Naive thymus-derived CD8-positive, alpha-beta T cell (primary cell): Measurements from ENCODE around the gene PARN. TPM values are rescaled to one million over a fixed set of nuclear protein-coding genes. Genes with fewer than 3 reads are reported as not detected.

Source experiments
- ATAC-seq, 2 donors: fragments of 150-1000 bp; cut with Tn5 transposase in 1 of 2; sonication (Bioruptor Pico), chemical (Tn5 transposase) in 1 of 2; 1 replicate in 1 of 2; 2 replicates in 1 of 2; pipeline ENCODE4 v1.10.0; 2021; ENCODE audit warnings: mild to moderate bottlenecking in 2 of 2, moderate library complexity in 2 of 2
- POLR2A ChIA-PET: fragments of 350-600 bp; sonication (Branson Sonifier 250); formaldehyde crosslinking; loops from one replicate; lab custom pipeline; 2021; ENCODE audit warnings: antibody characterized with exemption; lab: Charles Lee
- DNase-seq, 10 donors: peaks; one replicate each; pipeline versions ENCODE4 v3.0.0 to v3.0.0-alpha.2; 2020 to 2022
- H3K27ac Mint-ChIP-seq, 10 donors: one replicate each; pipeline ENCODE4 v1.8.0; 2020 to 2022; ENCODE audit warnings: mild to moderate bottlenecking in 10 of 10, mixed read lengths in 10 of 10, moderate library complexity in 4 of 10, inconsistent platforms in 1 of 10
- H3K27me3 Mint-ChIP-seq, 5 donors: one replicate each; pipeline ENCODE4 v1.8.0; 2021 to 2022; ENCODE audit warnings: mixed read lengths in 5 of 5
- H3K36me3 Mint-ChIP-seq, 3 donors: one replicate each; pipeline ENCODE4 v1.8.0; 2020 to 2022; ENCODE audit warnings: mixed read lengths in 3 of 3, mild to moderate bottlenecking in 2 of 3, inconsistent platforms in 1 of 3
- H3K4me1 Mint-ChIP-seq, 4 donors: one replicate each; pipeline ENCODE4 v1.8.0; 2021 to 2022; ENCODE audit warnings: mixed read lengths in 4 of 4
- H3K4me3 Mint-ChIP-seq, 10 donors: one replicate each; pipeline ENCODE4 v1.8.0; 2020 to 2022; ENCODE audit warnings: mild to moderate bottlenecking in 10 of 10, mixed read lengths in 10 of 10, moderate library complexity in 6 of 10, inconsistent platforms in 1 of 10
- H3K9me3 Mint-ChIP-seq, 9 donors: one replicate each; pipeline ENCODE4 v1.8.0; 2020 to 2022; ENCODE audit warnings: mixed read lengths in 9 of 9, mild to moderate bottlenecking in 3 of 9, inconsistent platforms in 1 of 9, moderate library complexity in 1 of 9
- polyA plus RNA-seq, 3 donors: library from polyadenylated mRNA; unstranded; fragments of 300-500 nt; fragmentation: Illumina TruSeq; gene quantifications; one replicate each; pipeline ENCODE4 v1.2.3, GENCODE V29; 2021
- total RNA-seq, 8 experiments: library from RNA in 2 of 8; stranded (reverse) in 2 of 8; gene quantifications; one replicate each; pipeline ENCODE4 v1.2.3 and lab custom pipeline; 2021 to 2026

Gene PARN
- total and polyA plus RNA-seq, 5 experiments from 2014 or later: 40.8 to 50.8 (median 47.9) TPM

GRCh38 chr16:14487579-14487978, 142.5 kb downstream of the PARN start:
- POLR2A ChIA-PET: no interaction called here
- DNase-seq (peak in 4 of 10 donors; percentile 3 to 33 (median 20)), ATAC-seq (peak; percentile 64 to 79)
- Mint-ChIP-seq H3K9me3 (no peaks in the 10 kb centered on the region), H3K27ac (peak overlapping the region in 4 of 10 donors; percentile 3 to 49 (median 22)), H3K4me1 (peaks cover 17 to 30% (median 29%) of the 10 kb centered on the region in 4 donors), H3K27me3 (no peaks in the 10 kb centered on the region), H3K4me3 (peak overlapping the region in 7 of 10 donors; percentile 1 to 62 (median 43)), H3K36me3 (peaks cover 0 to 19% (median 6%) of the 10 kb centered on the region in 3 donors)

GRCh38 chr16:14486520-14487303, 143.3 kb downstream of the PARN start:
- peaks cover 13 to 26% (median 22%) of the 10 kb centered on the region in 4 donors for H3K4me1 Mint-ChIP-seq
- peaks cover 3 to 27% (median 14%) of the 10 kb centered on the region in 3 donors for H3K36me3 Mint-ChIP-seq
- no peaks in the 10 kb centered on the region for H3K27me3 Mint-ChIP-seq
- H3K9me3 Mint-ChIP-seq: no peaks in the 10 kb centered on the region
- no peak overlapping the region for H3K4me3 Mint-ChIP-seq
- ATAC-seq (no peak), DNase-seq (no peak)
- POLR2A ChIA-PET: no interaction called here
- H3K27ac Mint-ChIP-seq: peak overlapping the region in 1 of 10 donors; percentile 22

- Mint-ChIP-seq H3K36me3 (peaks cover 6 to 35% (median 19%) of the 10 kb centered on the region in 3 donors), H3K27me3 (no peaks in the 10 kb centered on the region), H3K9me3 (no peaks in the 10 kb centered on the region), H3K4me1 (peaks cover 13 to 26% (median 22%) of the 10 kb centered on the region in 4 donors), H3K4me3 (no peak overlapping the region), H3K27ac (no peak overlapping the region)
- POLR2A ChIA-PET: no interaction called here
- ATAC-seq (no peak), DNase-seq (no peak)
These were observed 144.1 kb downstream of the PARN start for GRCh38 chr16:14485811-14486519.

- DNase-seq: no peak
- POLR2A ChIA-PET: no interaction called here
- Mint-ChIP-seq H3K27ac (peak overlapping the region in 2 of 10 donors; percentile 41 to 77), H3K9me3 (peaks cover 0 to 2% (median 0%) of the 10 kb centered on the region in 9 donors), H3K4me3 (no peak overlapping the region), H3K27me3 (no peaks in the 10 kb centered on the region), H3K36me3 (peaks cover 9 to 43% (median 26%) of the 10 kb centered on the region in 3 donors), H3K4me1 (peaks cover 13 to 26% (median 21%) of the 10 kb centered on the region in 4 donors)
- ATAC-seq: no peak
These were observed 144.9 kb downstream of the PARN start for GRCh38 chr16:14485121-14485551.

GRCh38 chr16:14483819-14484385, 146.2 kb downstream of the PARN start:
- H3K36me3 Mint-ChIP-seq: peaks cover 16 to 55% (median 35%) of the 10 kb centered on the region in 3 donors
- no peak overlapping the region for H3K4me3 Mint-ChIP-seq
- ATAC-seq: no peak
- peaks cover 0 to 4% (median 0%) of the 10 kb centered on the region in 9 donors for H3K9me3 Mint-ChIP-seq
- no peak for DNase-seq
- H3K27ac Mint-ChIP-seq: no peak overlapping the region
- H3K27me3 Mint-ChIP-seq: no peaks in the 10 kb centered on the region
- peaks cover 10 to 16% (median 15%) of the 10 kb centered on the region in 4 donors for H3K4me1 Mint-ChIP-seq
- POLR2A ChIA-PET: no interaction called here

GRCh38 chr16:14476183-14476582, 153.9 kb downstream of the PARN start:
- no peak for ATAC-seq
- peaks cover 0 to 7% (median 0%) of the 10 kb centered on the region in 9 donors for H3K9me3 Mint-ChIP-seq
- H3K36me3 Mint-ChIP-seq: peaks cover 17 to 60% (median 31%) of the 10 kb centered on the region in 3 donors
- no peaks in the 10 kb centered on the region for H3K27me3 Mint-ChIP-seq
- DNase-seq: no peak
- H3K4me3 Mint-ChIP-seq: no peak overlapping the region
- POLR2A ChIA-PET: no interaction called here
- peaks cover 0 to 10% (median 0%) of the 10 kb centered on the region in 4 donors for H3K4me1 Mint-ChIP-seq
- no peak overlapping the region for H3K27ac Mint-ChIP-seq

- Mint-ChIP-seq H3K36me3 (peaks cover 17 to 58% (median 26%) of the 10 kb centered on the region in 3 donors), H3K4me3 (no peak overlapping the region), H3K9me3 (peaks cover 0 to 7% (median 0%) of the 10 kb centered on the region in 9 donors), H3K27me3 (no peaks in the 10 kb centered on the region), H3K27ac (no peak overlapping the region), H3K4me1 (peaks cover 0 to 10% (median 0%) of the 10 kb centered on the region in 4 donors)
- no peak for ATAC-seq
- POLR2A ChIA-PET: no interaction called here
- DNase-seq: no peak
These were observed 154.5 kb downstream of the PARN start for GRCh38 chr16:14475370-14476139.

GRCh38 chr16:14473488-14473887, 156.6 kb downstream of the PARN start:
- Mint-ChIP-seq H3K36me3 (peaks cover 6 to 40% (median 9%) of the 10 kb centered on the region in 3 donors), H3K27me3 (no peaks in the 10 kb centered on the region), H3K4me1 (peaks cover 0 to 10% (median 0%) of the 10 kb centered on the region in 4 donors), H3K4me3 (no peak overlapping the region), H3K9me3 (peaks cover 0 to 3% (median 0%) of the 10 kb centered on the region in 9 donors), H3K27ac (no peak overlapping the region)
- DNase-seq (no peak), ATAC-seq (no peak)
- POLR2A ChIA-PET: no interaction called here

- Mint-ChIP-seq H3K36me3 (peaks cover 5 to 40% (median 12%) of the 10 kb centered on the region in 3 donors), H3K4me1 (peaks cover 0 to 12% (median 0%) of the 10 kb centered on the region in 4 donors), H3K27ac (peak overlapping the region in 1 of 10 donors; percentile 43), H3K4me3 (no peak overlapping the region), H3K27me3 (no peaks in the 10 kb centered on the region), H3K9me3 (no peaks in the 10 kb centered on the region)
- ATAC-seq (no peak), DNase-seq (no peak)
- POLR2A ChIA-PET: no interaction called here
These were observed 157.7 kb downstream of the PARN start for GRCh38 chr16:14472357-14472756.

GRCh38 chr16:14470788-14471187, 159.3 kb downstream of the PARN start:
- H3K27ac Mint-ChIP-seq: peak overlapping the region in 1 of 10 donors; percentile 7
- no peaks in the 10 kb centered on the region for H3K27me3 Mint-ChIP-seq
- H3K4me1 Mint-ChIP-seq: peaks cover 0 to 12% (median 3%) of the 10 kb centered on the region in 4 donors
- H3K9me3 Mint-ChIP-seq: peaks cover 0 to 2% (median 0%) of the 10 kb centered on the region in 9 donors
- H3K4me3 Mint-ChIP-seq: no peak overlapping the region
- peaks cover 11 to 44% (median 12%) of the 10 kb centered on the region in 3 donors for H3K36me3 Mint-ChIP-seq
- POLR2A ChIA-PET: no interaction called here
- DNase-seq (no peak), ATAC-seq (no peak)

GRCh38 chr16:14465799-14466198, 164.3 kb downstream of the PARN start:
- no peaks in the 10 kb centered on the region for H3K27me3 Mint-ChIP-seq
- peaks cover 24 to 61% (median 43%) of the 10 kb centered on the region in 3 donors for H3K36me3 Mint-ChIP-seq
- DNase-seq (no peak), ATAC-seq (no peak)
- POLR2A ChIA-PET: no interaction called here
- H3K9me3 Mint-ChIP-seq: peaks cover 0 to 22% (median 7%) of the 10 kb centered on the region in 9 donors
- peak overlapping the region in 1 of 10 donors; percentile 54 for H3K27ac Mint-ChIP-seq
- H3K4me3 Mint-ChIP-seq: no peak overlapping the region
- H3K4me1 Mint-ChIP-seq: peaks cover 2 to 25% (median 13%) of the 10 kb centered on the region in 4 donors

- Mint-ChIP-seq H3K36me3 (peaks cover 27 to 67% (median 44%) of the 10 kb centered on the region in 3 donors), H3K4me3 (no peak overlapping the region), H3K4me1 (peaks cover 2 to 25% (median 14%) of the 10 kb centered on the region in 4 donors), H3K27ac (no peak overlapping the region), H3K9me3 (peaks cover 0 to 22% (median 7%) of the 10 kb centered on the region in 9 donors), H3K27me3 (no peaks in the 10 kb centered on the region)
- DNase-seq: no peak
- ATAC-seq: no peak
- POLR2A ChIA-PET: no interaction called here
These were observed 165.3 kb downstream of the PARN start for GRCh38 chr16:14464796-14465195.
